ENCODE data around the gene ETNK1. TPM values are rescaled to one million over a fixed set of nuclear protein-coding genes. Genes with fewer than 3 reads are reported as not detected.

Gene ETNK1, protein sequence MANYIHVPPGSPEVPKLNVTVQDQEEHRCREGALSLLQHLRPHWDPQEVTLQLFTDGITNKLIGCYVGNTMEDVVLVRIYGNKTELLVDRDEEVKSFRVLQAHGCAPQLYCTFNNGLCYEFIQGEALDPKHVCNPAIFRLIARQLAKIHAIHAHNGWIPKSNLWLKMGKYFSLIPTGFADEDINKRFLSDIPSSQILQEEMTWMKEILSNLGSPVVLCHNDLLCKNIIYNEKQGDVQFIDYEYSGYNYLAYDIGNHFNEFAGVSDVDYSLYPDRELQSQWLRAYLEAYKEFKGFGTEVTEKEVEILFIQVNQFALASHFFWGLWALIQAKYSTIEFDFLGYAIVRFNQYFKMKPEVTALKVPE
- 26.7 and 38.0 TPM in 2 replicates for total RNA-seq

DNA sequence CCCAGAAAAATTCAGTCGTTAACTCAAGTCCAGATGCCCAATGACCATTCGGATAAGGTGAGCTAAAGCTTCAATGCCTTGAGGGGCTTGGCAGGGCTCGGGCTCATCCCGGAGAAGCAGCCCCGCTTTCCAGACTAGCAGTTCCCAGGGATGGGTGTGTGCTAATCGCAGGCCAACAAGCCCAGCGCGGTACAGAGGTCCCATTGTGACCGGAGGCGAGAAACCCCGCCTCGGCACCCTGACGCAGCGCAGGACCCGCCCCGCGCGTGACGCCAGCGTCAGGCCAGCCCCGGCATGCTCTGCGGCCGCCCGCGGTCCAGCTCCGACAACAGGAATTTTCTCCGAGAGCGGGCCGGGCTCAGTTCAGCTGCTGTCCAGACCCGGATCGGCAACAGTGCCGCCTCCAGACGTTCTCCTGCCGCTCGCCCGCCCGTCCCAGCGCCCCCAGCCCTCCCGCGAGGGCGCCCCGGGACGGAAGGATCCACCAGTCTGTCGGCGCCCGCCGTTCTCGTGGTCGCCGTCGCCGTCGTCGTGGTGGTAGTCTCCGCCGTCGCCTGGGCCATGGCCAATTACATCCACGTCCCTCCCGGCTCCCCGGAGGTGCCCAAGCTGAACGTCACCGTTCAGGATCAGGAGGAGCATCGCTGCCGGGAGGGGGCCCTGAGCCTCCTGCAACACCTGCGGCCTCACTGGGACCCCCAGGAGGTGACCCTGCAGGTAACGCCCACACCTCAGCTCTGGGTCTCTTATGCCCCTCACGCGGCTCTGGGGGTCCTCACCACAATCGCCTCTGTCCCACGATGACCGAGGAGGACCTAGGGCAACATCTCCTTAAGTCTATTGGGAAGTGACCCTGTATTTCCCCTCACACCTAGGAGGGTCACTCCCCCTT, at the start of gene ETNK1:
Gene ETNK1, plus strand, starts transcription at position 302 of the 892 bp plus-strand sequence. Its CDS starts 260 bp downstream, at position 562.

Small RNAs within 50 kb of the gene (small RNA-seq; reads per million reads assigned to genes)
- not detected for gene RPS27P22

Other genes with a start within 250 kb of the ETNK1 start
- gene C2CD5, start 80.6 kb upstream of the ETNK1 start, total RNA-seq, result 14.0 and 15.7 TPM in 2 replicates

Data from placental epithelial cell (primary cell).